ENCODE results near the gene NR2F2.

The NR2F2 gene

GRCh38 chr15:96314963-96315362 is 15.5 kb upstream of the NR2F2 start:
- H3K27ac ChIP-seq = no peak overlapping the region
- no peak for DNase-seq (ENCODE audit: low read depth, low spot score)

- DNase-seq (ENCODE audit: low read depth, low spot score) = no peak
- no peak overlapping the region for H3K27ac ChIP-seq
Observed at GRCh38 chr15:96316953-96317629, 13.4 kb upstream of the NR2F2 start.

GRCh38 chr15:96320107-96320506 is 10.4 kb upstream of the NR2F2 start:
- no peak for DNase-seq (ENCODE audit: low read depth, low spot score)
- no peak overlapping the region for H3K27ac ChIP-seq

- no peak for DNase-seq (ENCODE audit: low read depth, low spot score)
- H3K27ac ChIP-seq = no peak overlapping the region
Observed at GRCh38 chr15:96320703-96321638, 9.5 kb upstream of the NR2F2 start.

- no peak overlapping the region for H3K27ac ChIP-seq
- no peak for DNase-seq (ENCODE audit: low read depth, low spot score)
Observed at GRCh38 chr15:96321639-96322535, 8.6 kb upstream of the NR2F2 start.

- H3K27ac ChIP-seq = no peak overlapping the region
Observed at GRCh38 chr15:96322536-96323318, 7.8 kb upstream of the NR2F2 start.

GRCh38 chr15:96323319-96324145 is 7.0 kb upstream of the NR2F2 start:
- no peak for DNase-seq (ENCODE audit: low read depth, low spot score)
- no peak overlapping the region for H3K27ac ChIP-seq

More at GRCh38 chr15:96322536-96323318, 7.8 kb upstream of the NR2F2 start:
- DNase-seq (ENCODE audit: low read depth, low spot score) = no peak

GRCh38 chr15:96324192-96324895 is 6.2 kb upstream of the NR2F2 start:
- H3K27ac ChIP-seq = no peak overlapping the region

GRCh38 chr15:96324940-96325540 is 5.5 kb upstream of the NR2F2 start:
- DNase-seq (ENCODE audit: low read depth, low spot score) = no peak
- H3K27ac ChIP-seq = no peak overlapping the region

More at GRCh38 chr15:96324192-96324895, 6.2 kb upstream of the NR2F2 start:
- DNase-seq (ENCODE audit: low read depth, low spot score) = no peak

GRCh38 chr15:96325541-96326327 is 4.8 kb upstream of the NR2F2 start:
- H3K27ac ChIP-seq = peak overlapping the region; percentile 60

GRCh38 chr15:96326328-96327154 is 4.0 kb upstream of the NR2F2 start:
- DNase-seq (ENCODE audit: low read depth, low spot score) = no peak
- peak overlapping the region; percentile 60 for H3K27ac ChIP-seq

More at GRCh38 chr15:96325541-96326327, 4.8 kb upstream of the NR2F2 start:
- DNase-seq (ENCODE audit: low read depth, low spot score) = no peak

- H3K27ac ChIP-seq = peak overlapping the region; percentile 60
- DNase-seq (ENCODE audit: low read depth, low spot score) = peak; percentile 51
Observed at GRCh38 chr15:96327155-96327741, 3.3 kb upstream of the NR2F2 start.

GRCh38 chr15:96328181-96328876 is 2.2 kb upstream of the NR2F2 start:
- H3K27ac ChIP-seq = no peak overlapping the region
- no peak for DNase-seq (ENCODE audit: low read depth, low spot score)

GRCh38 chr15:96328877-96329195 is 1.7 kb upstream of the NR2F2 start:
- no peak for DNase-seq (ENCODE audit: low read depth, low spot score)
- H3K27ac ChIP-seq = no peak overlapping the region

- peak overlapping the region; percentile 94 for H3K27ac ChIP-seq
Observed at GRCh38 chr15:96329403-96329981, 1.0 kb upstream of the NR2F2 start.

More at GRCh38 chr15:96329403-96329981, 1.0 kb upstream of the NR2F2 start:
- DNase-seq (ENCODE audit: low read depth, low spot score) = no peak
